IMR-90 (cell line): ENCODE measurements around the gene PTPN7. TPM values are rescaled to one million over a fixed set of nuclear protein-coding genes. Genes with fewer than 3 reads are reported as not detected.

Source experiments
- ATAC-seq: fragments of 200-7000 bp; cut with Tn5 transposase; 2 replicates; pipeline ENCODE4 v1.9.1; 2020; ENCODE audit warnings: low read depth, mild to moderate bottlenecking, moderate library complexity
- BruUV-seq: library from RNA; stranded (reverse); fragments of 400-500 nt; replicated peaks from 2 replicates; lab custom pipeline; 2021; lab: Mats Ljungman, UMichigan
- CTCF ChIA-PET: fragments of 300-600 bp; formaldehyde crosslinking; extraction: SDS; loops from one replicate; lab custom pipeline; 2021; ENCODE audit warnings: antibody characterized with exemption; lab: Yijun Ruan, JAX
- POLR2A ChIA-PET: fragments of 300-600 bp; sonication (Branson Sonifier 250); formaldehyde crosslinking; loops from one replicate; lab custom pipeline; 2022; ENCODE audit warnings: antibody characterized with exemption; ENCODE audit not compliant: unreplicated experiment; lab: Charles Lee
- DNase-seq: peaks from one replicate; pipeline ENCODE4 v3.0.0; 2013
- H2AFZ ChIP-seq: replicated peaks from 2 replicates; pipeline ENCODE3; 2013; ENCODE audit warnings: low read length, mild to moderate bottlenecking; ENCODE audit not compliant: poor library complexity
- H2AK5ac ChIP-seq: 2 replicates; pipeline ENCODE4 v1.6.1; 2013; ENCODE audit warnings: low read depth, low read length, inconsistent platforms
- H2AK9ac ChIP-seq: replicated peaks from 2 replicates; pipeline ENCODE3; 2013; ENCODE audit warnings: mild to moderate bottlenecking, low read depth, low read length, moderate library complexity; ENCODE audit not compliant: poor library complexity
- H2BK120ac ChIP-seq: 2 replicates; pipeline ENCODE4 v1.6.1; 2013; ENCODE audit warnings: low read depth, low read length, inconsistent platforms
- H2BK15ac ChIP-seq: 3 replicates; pipeline ENCODE4 v1.6.1; 2013; ENCODE audit warnings: low read depth, low read length, inconsistent platforms
- H2BK20ac ChIP-seq: 2 replicates; pipeline ENCODE4 v1.6.1; 2013; ENCODE audit warnings: low read depth, mild to moderate bottlenecking, inconsistent platforms, low read length, moderate library complexity
- H2BK5ac ChIP-seq: 2 replicates; pipeline ENCODE4 v1.6.1; 2013; ENCODE audit warnings: mild to moderate bottlenecking, low read depth, low read length, inconsistent platforms; ENCODE audit not compliant: poor library complexity, severe bottlenecking
- H3K14ac ChIP-seq: replicated peaks from 2 replicates; pipeline ENCODE4 v1.6.1; 2013; ENCODE audit warnings: low read depth, low read length, inconsistent platforms
- H3K18ac ChIP-seq: 2 replicates; pipeline ENCODE4 v1.6.1; 2013; ENCODE audit warnings: low read depth, low read length, control low read depth
- H3K23ac ChIP-seq: 2 replicates; pipeline ENCODE4 v1.6.1; 2013; ENCODE audit warnings: low read depth, low read length, inconsistent platforms
- H3K27ac ChIP-seq: 2 replicates; pipeline ENCODE4 v1.5.1; 2013; ENCODE audit warnings: mild to moderate bottlenecking, control low read depth, low read length; ENCODE audit not compliant: insufficient read depth
- H3K27me3 ChIP-seq: 2 replicates; pipeline ENCODE4 v1.6.1; 2013; ENCODE audit warnings: low read length; ENCODE audit not compliant: control insufficient read depth, insufficient read depth
- H3K36me3 ChIP-seq: 2 replicates; pipeline ENCODE4 v1.6.1; 2013; ENCODE audit warnings: low read length, mixed read lengths; ENCODE audit not compliant: control insufficient read depth, insufficient read depth
- H3K4ac ChIP-seq: 2 replicates; pipeline ENCODE4 v1.6.1; 2013; ENCODE audit warnings: low read depth, low read length, inconsistent platforms
- H3K4me1 ChIP-seq: 2 replicates; pipeline ENCODE4 v1.6.1; 2013; ENCODE audit warnings: low read length, mixed read lengths; ENCODE audit not compliant: control insufficient read depth, insufficient read depth
- H3K4me2 ChIP-seq: 2 replicates; pipeline ENCODE4 v1.6.1; 2013; ENCODE audit warnings: low read depth, mild to moderate bottlenecking, control low read depth, low read length, moderate library complexity
- H3K4me3 ChIP-seq: 2 replicates; pipeline ENCODE4 v1.5.1; 2013; ENCODE audit warnings: low read depth, mild to moderate bottlenecking, control low read depth, low read length, moderate library complexity; ENCODE audit not compliant: insufficient read depth
- H3K56ac ChIP-seq: 2 replicates; pipeline ENCODE4 v1.6.1; 2013; ENCODE audit warnings: low read length, inconsistent platforms; ENCODE audit not compliant: insufficient read depth; ENCODE audit errors: extremely low read depth
- H3K79me1 ChIP-seq, 2 experiments: 2 replicates each; pipeline ENCODE4 v1.6.1; 2013; ENCODE audit warnings: low read length in 2 of 2, inconsistent platforms in 1 of 2, low read depth in 1 of 2
- H3K9ac ChIP-seq: 2 replicates; pipeline ENCODE4 v1.6.1; 2013; ENCODE audit warnings: low read depth, low read length, control low read depth
- H3K9me1 ChIP-seq: 2 replicates; pipeline ENCODE4 v1.6.1; 2013; ENCODE audit warnings: low read length, inconsistent platforms; ENCODE audit not compliant: insufficient read depth
- H3K9me3 ChIP-seq: 2 replicates; pipeline ENCODE4 v1.6.1; 2013; ENCODE audit warnings: low read length; ENCODE audit not compliant: control insufficient read depth, insufficient read depth
- H4K20me1 ChIP-seq: 2 replicates; pipeline ENCODE4 v1.6.1; 2013; ENCODE audit warnings: low read length, inconsistent platforms; ENCODE audit not compliant: insufficient read depth
- H4K5ac ChIP-seq: 2 replicates; pipeline ENCODE4 v1.6.1; 2013; ENCODE audit warnings: mild to moderate bottlenecking, low read depth, low read length, control low read depth
- H4K8ac ChIP-seq, 2 experiments: 2 replicates each; pipeline ENCODE4 v1.6.1; 2013; ENCODE audit warnings: low read depth in 2 of 2, low read length in 2 of 2, control low read depth in 1 of 2, inconsistent platforms in 1 of 2
- H4K91ac ChIP-seq: 2 replicates; pipeline ENCODE4 v1.6.1; 2013; ENCODE audit warnings: low read depth, low read length, inconsistent platforms; ENCODE audit not compliant: insufficient read depth
- MAFK ChIP-seq: IDR thresholded peaks from 2 replicates; pipeline ENCODE4 v1.6.1; 2012; ENCODE audit warnings: low read depth, low read length, improper control_type of control experiment
- MXI1 ChIP-seq: IDR thresholded peaks from 2 replicates; pipeline ENCODE4 v1.6.1; 2012; ENCODE audit warnings: low read depth, mild to moderate bottlenecking, low read length, moderate library complexity, borderline replicate concordance
- RAD21 ChIP-seq: IDR thresholded peaks from 2 replicates; pipeline ENCODE4 v1.6.1; 2012; ENCODE audit warnings: low read length, improper control_type of control experiment
- WGBS, 2 experiments: methylation state at CpG; one replicate each; pipeline versions ENCODE4 v1.1.5 to v1.1.7; 2013; ENCODE audit warnings: missing lambda C conversion rate in 2 of 2; ENCODE audit not compliant: insufficient read length in 1 of 2; ENCODE audit errors: extremely low coverage in 2 of 2; 5-methylcytosine and 5-hydroxymethylcytosine counted together
- dilution Hi-C: fragments of 300-500 bp; cut with HindIII; formaldehyde crosslinking; loops from one replicate; pipeline ENCODE4 v1.14.3; 2018; ENCODE audit warnings: low sequenced_read_pairs; ENCODE audit not compliant: unreplicated experiment
- in situ Hi-C: fragments of 300-500 bp; cut with MboI; formaldehyde crosslinking; loops from 3 replicates; pipeline ENCODE4 v1.14.3; 2019; ENCODE audit warnings: low sequenced_read_pairs, inconsistent platforms, mixed read lengths
- intact Hi-C: fragments of 100-400 bp; cut with micrococcal nuclease; formaldehyde crosslinking; loops from 2 replicates; pipeline ENCODE4 v1.10.0; 2022
- polyA plus RNA-seq, 3 experiments: library from polyadenylated mRNA; depleted of rRNA; stranded (reverse); fragments of >200 nt; gene quantifications; 2 replicates each; pipeline ENCODE4 v1.2.3, GENCODE V29; 2012; ENCODE audit warnings: low replicate concordance in 1 of 3
- total RNA-seq: library from RNA; depleted of rRNA; stranded (reverse); fragments of >200 nt; gene quantifications from 2 replicates; pipeline ENCODE4 v1.2.3, GENCODE V29; 2012

Gene PTPN7
- total and polyA plus RNA-seq, 2 of the 4 experiments (the other 2 are of a cell fraction): 0.05 TPM; not detected in 1

DNA sequence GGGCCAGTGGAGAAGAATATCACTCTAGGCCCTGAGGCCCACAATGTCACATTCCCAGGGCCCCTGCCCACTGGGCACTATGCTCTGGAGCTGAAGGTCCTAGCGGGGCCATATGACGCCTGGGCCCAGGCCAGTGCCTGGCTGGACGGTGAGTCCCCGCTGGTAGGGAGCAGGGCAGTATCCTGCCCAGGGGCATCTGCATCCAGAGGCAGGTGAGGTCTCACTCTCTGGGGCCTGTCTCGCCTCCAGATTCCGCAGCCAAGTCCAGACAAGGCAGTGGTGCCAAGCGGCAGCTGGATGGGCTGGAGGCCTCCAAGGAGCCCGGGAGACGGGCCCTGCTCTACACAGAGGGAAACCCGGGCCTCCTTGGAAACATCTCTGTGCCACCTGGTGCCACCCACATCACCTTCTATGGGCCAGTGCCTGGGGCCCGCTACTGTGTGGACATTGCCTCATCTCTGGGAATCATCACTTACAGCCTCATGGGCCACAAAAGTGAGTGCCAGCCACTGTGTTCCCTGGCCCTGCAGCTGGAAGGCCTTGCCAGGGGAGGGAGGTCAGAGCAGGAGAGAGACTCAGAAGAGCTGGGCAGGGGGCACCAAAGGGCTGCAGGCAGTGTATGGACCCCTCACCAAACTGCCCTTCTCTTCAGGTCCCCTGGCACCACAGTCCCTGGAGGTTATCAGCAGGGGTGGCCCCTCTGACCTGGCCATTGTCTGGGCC, 11.1 kb upstream of the PTPN7 start:
- BruUV-seq: no TSS peak
- in situ Hi-C loops: no loop called here
- intact Hi-C loops: no loop called here
- Histone ChIP-seq H3K18ac (no peak overlapping the region), H4K5ac (no peak overlapping the region), H2AFZ (no peak overlapping the region), H3K9me3 (no peaks in the 10 kb centered on the region), H3K14ac (no peak overlapping the region), H3K9me1 (no peaks in the 10 kb centered on the region), H4K91ac (no peak overlapping the region), H2BK120ac (no peak overlapping the region), H3K36me3 (no peaks in the 10 kb centered on the region), H3K4me1 (no peaks in the 10 kb centered on the region), H4K8ac (no peak overlapping the region), H3K4ac (no peak overlapping the region), H3K27ac (no peak overlapping the region), H2AK9ac (no peak overlapping the region), H2BK20ac (no peak overlapping the region), H3K56ac (no peak overlapping the region), H2BK5ac (no peak overlapping the region), H2BK15ac (no peak overlapping the region), H3K27me3 (peaks cover 25% of the 10 kb centered on the region), H3K9ac (no peak overlapping the region), H3K4me2 (no peak overlapping the region), H3K79me1 (no peaks in the 10 kb centered on the region), H3K23ac (no peak overlapping the region), H3K4me3 (no peak overlapping the region), H2AK5ac (no peak overlapping the region), H4K20me1 (no peaks in the 10 kb centered on the region)
- CTCF ChIA-PET: no interaction called here
- TF ChIP-seq MAFK (no peak), MXI1 (no peak), RAD21 (no peak)
- 87% methylated on average over 6 of the region's 11 CpGs; no CpG with 5 or more reads in 1 of the 2 experiments for WGBS, 2 experiments
- POLR2A ChIA-PET: no interaction called here
- dilution Hi-C loops: no loop called here
- ATAC-seq: no peak
- no peak for DNase-seq
